ENCODE results near the gene MYOT.
"Not testable (repeated sequence)": the region's sequence is repeated elsewhere in the genome, so short reads cannot be mapped to it uniquely, and the experiment has no call there.

MYOT gene, protein sequence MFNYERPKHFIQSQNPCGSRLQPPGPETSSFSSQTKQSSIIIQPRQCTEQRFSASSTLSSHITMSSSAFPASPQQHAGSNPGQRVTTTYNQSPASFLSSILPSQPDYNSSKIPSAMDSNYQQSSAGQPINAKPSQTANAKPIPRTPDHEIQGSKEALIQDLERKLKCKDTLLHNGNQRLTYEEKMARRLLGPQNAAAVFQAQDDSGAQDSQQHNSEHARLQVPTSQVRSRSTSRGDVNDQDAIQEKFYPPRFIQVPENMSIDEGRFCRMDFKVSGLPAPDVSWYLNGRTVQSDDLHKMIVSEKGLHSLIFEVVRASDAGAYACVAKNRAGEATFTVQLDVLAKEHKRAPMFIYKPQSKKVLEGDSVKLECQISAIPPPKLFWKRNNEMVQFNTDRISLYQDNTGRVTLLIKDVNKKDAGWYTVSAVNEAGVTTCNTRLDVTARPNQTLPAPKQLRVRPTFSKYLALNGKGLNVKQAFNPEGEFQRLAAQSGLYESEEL

GRCh38 chr5:137867664-137868063 is at the start of gene MYOT:
Gene MYOT, plus strand, starts transcription at chr5:137867860. Its CDS starts 2,792 bp downstream, at chr5:137870652.
- DNase-seq, result no peak

DNA sequence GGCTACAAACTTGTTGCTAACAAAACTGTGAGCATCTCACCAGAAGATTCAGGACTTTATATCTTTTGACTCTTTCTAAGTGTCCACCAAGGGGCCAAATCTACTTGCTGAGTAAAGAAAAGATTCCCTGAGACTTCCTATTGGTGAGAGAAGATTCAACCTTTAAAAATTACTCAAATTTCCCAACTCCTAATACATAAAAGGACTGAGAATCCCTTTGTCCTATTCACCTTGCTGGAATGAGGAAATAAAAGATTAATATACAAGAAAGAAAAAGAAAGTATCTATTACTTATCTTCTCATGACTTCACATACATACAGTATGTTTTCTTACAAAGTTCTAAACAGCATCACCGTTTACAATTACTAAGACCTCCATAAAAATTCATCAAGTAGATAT is 47.9 kb upstream of the MYOT start:
- no peak for DNase-seq

- DNase-seq, result peak; percentile 13
Measured at GRCh38 chr5:137822158-137822764, 45.4 kb upstream of the MYOT start.

DNA sequence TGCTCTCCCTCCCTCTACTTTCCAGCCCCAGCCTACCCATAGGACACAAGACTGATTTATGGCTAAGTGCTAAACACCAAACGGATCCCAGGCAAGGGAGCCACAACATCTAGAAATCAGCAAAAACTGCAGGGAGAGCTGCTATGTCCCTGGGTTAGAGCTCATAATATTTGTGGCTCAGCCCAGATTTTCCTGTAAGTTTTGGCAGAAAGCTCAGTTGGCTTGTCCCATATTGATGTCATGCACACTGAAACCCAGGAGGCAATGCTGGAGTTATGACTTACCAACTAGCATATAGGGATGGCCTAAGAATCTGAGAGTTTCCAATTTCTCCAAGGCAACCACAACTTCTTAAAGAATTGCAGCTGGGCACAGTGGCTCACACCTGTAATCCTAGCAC is 44.7 kb upstream of the MYOT start:
- no peak for DNase-seq

GRCh38 chr5:137825165-137825564 is 42.5 kb upstream of the MYOT start:
- DNase-seq, result no peak

DNA sequence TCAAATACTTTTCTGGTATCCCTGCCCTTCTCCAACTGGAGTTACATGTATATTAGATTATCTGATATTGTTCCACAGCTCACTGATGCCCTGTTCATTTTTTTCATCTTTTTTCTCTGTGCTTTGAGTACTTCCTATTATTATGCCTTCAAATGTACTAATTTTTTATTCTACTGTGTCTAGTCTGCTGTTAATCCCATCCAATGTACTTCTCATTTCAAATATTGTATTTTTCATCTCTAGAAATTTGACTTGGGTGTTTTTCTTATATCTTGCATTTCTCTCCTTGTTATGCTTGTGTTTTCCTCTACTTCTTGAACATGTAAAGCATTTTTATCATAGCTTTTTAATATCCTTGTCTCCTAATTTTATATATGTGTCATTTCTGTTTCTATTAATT is 41.6 kb upstream of the MYOT start:
- DNase-seq, result no peak

DNA sequence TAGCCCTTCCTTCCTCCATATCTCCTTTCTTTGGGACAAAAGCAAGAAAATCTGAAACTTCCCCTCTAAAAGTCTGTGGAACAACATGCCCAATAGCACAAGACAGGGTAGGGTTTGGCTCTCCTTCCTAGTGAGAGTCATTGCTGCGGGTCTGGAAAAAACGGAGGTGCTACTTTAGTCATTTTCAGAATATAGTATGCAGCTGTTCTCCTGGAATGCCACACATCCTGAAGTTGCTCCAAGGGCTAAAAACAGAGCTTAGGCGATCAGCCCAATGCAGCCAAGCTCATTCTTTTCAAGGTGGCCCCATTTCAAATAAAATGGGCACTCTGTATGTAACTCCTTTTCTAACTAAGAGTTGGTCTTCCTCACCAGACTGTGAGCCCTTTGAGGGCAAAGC is 39.5 kb upstream of the MYOT start:
- no peak for DNase-seq

- DNase-seq, result no peak
Measured at GRCh38 chr5:137828664-137829063, 39.0 kb upstream of the MYOT start.

GRCh38 chr5:137831105-137831504 is 36.6 kb upstream of the MYOT start:
- DNase-seq, result no peak

DNA sequence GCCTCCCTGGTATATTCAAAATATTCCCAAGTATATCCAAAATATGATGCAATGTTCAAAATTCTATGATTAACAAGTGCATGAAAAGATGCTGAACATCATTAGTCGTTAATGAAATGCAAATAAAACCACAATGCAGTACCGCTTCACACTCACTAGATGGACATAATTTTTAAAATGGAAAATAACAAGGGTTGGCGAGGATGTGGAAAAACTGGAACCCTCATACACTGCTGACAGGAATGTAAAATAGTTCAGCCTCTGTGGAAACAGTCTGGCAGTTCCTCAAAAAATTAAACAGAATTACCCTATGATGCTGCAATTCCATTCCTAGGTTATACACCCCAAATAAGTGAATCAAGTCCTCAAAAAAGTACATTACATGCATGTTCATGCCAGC is 36.1 kb upstream of the MYOT start:
- peak; percentile 13 to 22 for DNase-seq

DNA sequence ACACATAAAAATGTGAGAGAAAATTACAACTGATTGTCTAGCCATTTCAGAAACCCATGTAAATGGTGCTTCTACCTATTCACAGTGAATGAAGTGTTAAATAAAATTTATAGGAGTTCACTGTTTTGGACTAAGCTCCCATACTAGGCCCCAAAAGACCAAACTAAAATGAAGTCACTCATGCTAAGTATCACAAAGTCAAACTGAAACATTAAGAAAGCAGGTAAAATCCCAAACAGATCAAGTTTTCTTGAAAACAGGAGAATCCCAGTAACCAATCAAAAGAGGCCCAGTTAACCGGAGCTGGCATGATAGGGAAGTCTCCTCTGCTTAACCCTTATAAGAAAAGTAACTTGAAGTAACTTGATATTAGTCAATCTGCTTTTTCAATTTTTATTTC is 35.2 kb upstream of the MYOT start:
- no peak for DNase-seq

DNA sequence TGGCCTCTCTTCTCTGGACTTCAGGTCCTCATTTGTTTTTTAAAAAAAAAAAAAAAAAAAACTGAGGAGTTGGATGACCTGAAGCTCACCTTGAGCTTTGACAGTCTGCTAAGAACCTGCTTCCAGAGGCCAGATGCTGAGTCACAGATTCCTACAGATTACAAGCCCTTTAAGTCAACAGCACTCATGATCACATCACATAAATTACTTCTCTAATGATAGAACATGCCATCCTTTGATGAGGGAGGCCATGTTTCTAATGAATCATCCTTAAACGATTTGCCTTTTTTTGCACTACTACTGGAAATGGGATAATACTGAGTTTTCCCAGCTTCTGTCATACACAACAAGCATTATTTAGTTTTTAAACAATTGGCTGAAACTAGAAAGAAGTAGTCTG is 34.2 kb upstream of the MYOT start:
- DNase-seq, result no peak

DNA sequence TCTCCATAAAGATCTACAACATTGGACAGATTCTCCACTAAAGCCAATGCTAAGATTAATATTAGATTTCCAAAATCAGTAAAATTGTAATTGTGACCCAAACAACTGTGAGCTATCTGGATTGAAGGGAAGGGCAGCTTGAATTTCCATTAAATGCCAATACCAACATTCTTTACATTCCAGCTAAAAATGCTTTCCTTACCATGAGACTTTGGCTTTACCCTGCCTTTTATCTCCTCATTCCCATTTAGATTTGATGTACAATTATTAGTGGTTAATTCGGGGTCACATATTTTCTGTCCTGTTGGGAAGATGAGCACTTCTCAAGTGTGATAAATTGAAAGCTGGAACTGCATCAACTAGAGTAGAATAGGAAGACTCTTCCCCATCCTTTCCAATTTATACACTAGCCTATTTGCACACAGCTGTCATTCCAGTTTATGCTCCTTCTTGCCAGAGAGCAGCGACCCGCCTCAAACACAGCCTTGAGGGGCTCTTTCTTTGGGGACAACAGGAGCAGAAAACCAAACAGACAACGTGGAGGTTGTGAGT is 33.1 kb upstream of the MYOT start:
- DNase-seq, result no peak

GRCh38 chr5:137836298-137836697 is 31.4 kb upstream of the MYOT start:
- DNase-seq, result no peak

GRCh38 chr5:137836997-137837396 is 30.7 kb upstream of the MYOT start:
- DNase-seq, result no peak

DNA sequence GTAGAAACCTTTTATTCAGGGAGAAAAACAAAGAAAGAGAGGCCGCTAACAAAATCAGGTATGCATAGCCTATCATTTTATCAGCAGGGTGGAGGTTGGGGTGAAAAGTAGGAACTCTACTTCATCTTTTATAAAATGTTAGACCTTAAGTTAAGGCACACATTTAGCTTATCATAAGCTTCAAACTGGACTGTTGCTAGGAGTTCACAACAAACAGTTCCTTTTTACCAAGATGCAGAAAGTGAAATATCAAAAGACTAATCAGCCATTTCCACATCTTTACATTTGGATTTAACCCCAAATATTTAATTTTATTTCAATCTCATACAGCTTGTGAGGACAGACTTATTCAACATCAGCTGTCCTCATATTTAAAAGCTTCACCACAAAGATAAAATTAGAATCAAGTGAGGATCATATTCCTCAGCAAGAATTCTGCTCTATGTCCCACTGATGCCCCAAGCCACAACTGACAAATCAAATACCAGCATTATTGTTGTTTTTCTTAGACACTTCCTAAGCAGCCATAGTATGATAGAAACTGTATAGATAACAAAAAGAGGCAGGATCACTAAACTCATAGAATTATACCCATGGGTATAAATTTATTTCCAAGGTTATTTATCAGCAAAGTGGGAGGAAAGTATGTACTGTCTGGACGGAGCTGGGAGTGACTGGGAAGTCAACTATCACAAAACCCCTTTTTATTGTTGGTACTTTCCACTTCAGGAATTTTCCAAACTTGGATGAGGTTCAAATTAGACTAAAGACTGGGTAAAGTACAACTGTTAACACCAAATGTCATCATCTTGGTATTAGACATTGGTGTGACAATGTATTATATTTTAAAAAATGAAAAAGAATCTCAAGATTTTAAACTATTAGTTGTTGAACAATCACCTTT is 29.9 kb upstream of the MYOT start:
- no peak for DNase-seq

DNA sequence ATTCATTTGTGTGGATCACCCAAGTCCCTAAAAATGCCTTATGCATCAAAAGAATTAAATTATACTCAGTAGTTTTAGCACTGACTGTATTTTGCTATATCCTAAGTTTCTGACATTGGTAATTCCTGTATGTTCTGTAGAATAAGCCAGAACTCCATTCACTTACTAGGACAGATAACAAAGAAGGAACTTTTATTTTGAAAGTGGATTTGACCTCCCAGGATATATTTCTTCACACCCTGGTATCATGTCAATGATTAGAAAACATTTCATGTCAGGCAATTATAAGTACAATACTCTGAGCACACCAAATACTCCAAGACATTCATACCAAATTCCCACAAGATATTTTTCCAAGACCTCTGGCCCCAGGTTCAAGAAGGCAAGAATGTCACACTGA is 28.7 kb upstream of the MYOT start:
- no peak for DNase-seq

GRCh38 chr5:137842296-137842695 is 25.4 kb upstream of the MYOT start:
- DNase-seq, result no peak

DNA sequence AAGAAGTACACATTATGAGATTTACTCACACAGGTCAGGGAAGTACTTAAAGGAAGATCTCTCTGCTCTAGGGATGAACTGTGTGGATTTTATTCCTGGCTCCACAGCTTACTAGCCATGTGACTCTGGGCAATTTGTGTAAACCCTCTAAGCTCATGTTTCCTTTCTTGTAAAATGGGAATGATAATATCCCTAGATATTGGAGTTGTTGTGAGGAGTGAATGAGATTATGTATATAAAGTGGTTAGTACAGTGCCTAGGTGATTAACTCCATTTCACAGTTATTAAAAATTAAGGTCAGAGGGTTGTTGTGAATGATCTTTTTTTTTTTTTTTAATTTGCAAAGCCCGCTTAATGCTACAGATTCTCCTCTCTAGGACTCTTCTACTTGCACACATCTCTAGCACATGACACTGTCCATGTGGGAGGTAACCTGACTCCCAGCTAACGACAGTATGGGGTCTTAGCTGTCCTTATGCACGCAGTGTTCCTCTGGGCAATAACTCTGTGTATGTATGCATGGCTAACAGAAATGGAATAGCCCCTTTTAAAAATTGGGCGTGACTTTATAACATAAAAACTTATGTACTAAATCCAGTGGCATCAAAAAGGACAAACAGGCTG is 23.9 kb upstream of the MYOT start:
- no peak for DNase-seq

- no peak for DNase-seq
Measured at GRCh38 chr5:137845472-137845871, 22.2 kb upstream of the MYOT start.

DNA sequence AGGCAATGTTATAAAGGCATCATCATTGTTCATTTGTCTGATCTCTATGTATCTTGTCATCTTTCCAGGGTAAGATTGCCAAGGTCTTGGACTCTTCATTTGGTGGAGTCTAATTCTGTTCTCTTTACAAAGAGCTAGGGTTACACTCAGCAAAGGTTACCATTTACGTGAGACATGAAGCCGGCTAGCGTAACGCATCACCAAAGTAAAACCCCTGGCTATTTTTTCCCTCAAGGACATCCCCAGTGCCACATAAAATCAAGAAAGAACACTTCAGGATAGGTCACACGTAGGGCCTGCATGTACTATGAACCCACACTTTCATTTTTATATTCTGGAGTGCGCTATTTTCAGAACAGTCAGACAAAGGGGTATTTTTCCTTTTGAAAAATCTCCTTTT is 20.0 kb upstream of the MYOT start:
- no peak for DNase-seq

GRCh38 chr5:137853165-137853564 is 14.5 kb upstream of the MYOT start:
- DNase-seq, result not testable (repeated sequence)

DNA sequence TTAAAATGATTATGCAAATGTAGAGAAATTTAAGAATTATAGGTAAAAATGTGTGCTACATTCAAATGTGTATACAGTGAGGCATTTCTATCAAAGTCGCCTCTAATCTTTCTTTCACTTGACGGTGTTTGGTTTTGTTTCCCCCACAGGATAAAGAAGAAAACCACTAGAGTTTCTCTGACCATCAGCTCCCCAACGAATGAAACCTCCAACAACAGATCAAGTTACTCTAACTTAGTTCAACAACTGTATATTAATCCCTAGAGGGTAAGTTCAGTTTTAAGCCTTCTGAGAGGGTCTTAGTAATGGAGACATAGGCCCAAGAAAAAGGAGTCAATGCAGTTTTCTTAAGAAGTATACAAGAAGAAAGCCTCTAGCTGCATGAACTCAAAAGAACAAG is 11.5 kb upstream of the MYOT start:
- DNase-seq, result no peak

Data from inflammatory macrophage treated with lipopolysaccharide for 1 hour (primary cell).